Measurements from ENCODE around the gene ZNF619.
A peak's percentile ranks its signal among the peaks of the same experiment; 100 is the strongest.
"Not testable (repeated sequence)": the region's sequence is repeated elsewhere in the genome, so short reads cannot be mapped to it uniquely, and the experiment has no call there.

The ZNF619 gene

DNA sequence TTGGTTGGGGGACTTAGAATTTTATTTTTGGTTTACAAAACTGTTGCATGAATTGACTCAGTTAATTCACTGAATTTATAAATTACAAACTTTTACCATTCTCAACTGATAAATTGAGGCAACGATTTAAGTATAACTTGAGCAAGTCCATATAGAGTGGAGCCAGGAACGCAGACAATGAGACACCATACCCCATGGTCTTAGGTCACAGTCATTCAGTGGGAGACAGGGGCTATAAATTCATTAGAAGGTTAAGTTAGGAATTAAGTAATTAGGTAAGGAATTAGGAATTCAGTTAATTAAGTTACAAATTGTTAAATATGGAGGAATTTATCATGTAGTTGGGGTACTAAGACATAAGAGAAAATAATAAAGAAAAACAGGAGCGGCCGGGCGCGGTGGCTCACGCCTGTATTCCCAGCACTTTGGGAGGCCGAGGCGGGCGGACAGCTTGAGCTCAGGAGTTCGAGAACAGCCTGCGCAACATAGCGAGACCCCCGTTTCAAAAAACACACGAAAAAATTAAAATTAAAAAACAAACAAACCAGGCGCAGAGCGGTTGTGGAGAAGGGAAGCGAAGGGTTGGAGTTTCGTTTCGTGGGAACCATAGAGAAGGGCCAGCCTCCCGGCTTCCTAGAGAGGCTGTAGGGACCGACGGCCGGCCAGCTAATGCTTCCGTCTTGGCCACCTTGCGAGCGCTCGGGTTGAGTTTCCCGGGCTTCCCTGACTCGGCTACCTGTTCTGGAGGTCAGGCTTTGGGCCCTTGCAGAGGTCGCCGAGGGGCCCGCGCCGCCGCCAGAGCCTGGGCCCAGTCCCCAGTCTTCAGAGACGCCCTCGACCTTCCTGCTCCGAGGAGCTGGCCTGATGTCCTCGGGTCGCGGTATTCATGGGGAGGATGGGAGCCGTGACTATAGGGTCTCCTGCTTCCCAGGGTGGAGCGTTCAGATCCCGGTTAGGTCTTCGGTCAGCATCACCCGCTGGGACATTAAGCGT, at the start of gene ZNF619:
Gene ZNF619, plus strand, starts transcription at position 645 of the 993 bp plus-strand sequence. CDS start 858 bp downstream, outside the sequence.
- DNase-seq (ENCODE audit: low read depth in 2 of 2), result peak in 1 of 2 donors; percentile 24

DNA sequence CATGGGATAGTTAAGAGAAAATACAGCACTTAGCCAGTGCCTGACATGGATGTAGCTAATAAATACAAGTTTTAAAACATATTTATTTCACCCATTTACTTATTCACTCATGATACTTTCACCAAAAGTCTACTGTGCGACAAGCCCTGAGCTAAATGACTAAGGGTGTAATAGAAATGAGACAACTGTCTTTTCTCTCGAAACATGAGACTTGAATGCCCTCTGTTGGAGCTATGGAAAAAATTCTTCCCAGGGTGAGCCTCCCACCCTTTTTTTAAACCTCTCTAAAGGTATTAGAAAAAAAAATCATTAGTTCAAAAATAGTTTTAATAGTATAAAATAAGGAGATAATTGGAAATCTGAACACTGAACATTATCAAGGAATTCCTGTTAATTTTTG, 44.1 kb upstream of the ZNF619 start:
- no peak for DNase-seq (ENCODE audit: low read depth in 2 of 2)

DNA sequence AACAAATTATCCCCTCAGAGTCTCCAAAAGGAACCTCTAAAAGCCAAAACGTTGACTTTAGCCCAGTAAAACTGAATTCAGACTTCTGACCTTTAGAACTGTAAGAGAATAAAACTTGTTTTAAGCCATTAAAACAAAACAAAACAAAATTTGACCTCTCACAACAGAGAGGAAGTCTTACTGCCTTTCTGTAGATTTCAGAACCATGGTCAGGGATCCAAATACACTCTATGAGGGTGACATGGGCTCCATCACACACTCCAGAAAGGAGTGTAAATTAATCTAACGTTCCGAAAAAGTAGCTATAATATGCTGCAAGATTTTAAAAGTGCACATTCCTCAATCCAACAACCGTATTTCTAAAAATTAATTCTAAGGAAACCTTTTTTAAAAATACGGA, 39.0 kb upstream of the ZNF619 start:
- no peak for DNase-seq (ENCODE audit: low read depth in 2 of 2)

DNA sequence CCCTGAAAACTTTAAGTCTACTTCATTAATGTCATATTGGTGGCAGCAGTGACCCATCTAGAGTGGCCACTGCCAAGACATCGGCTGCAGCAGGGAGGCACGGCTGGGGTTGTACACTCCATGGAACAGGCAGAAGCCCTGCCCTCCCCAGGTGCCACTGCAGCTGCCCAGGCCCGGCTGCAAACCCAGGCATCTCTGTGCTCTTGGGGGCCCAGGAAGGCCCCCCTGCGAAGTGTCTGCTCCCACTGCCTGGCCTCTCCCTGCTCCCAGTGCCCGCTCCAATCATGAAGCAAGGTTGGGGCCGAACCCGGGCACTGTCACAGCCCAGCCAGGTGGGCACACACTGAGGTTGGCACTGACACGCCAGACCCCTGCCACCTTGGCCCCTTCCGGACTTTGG, 31.9 kb upstream of the ZNF619 start:
- no peak for DNase-seq (ENCODE audit: low read depth in 2 of 2)

DNA sequence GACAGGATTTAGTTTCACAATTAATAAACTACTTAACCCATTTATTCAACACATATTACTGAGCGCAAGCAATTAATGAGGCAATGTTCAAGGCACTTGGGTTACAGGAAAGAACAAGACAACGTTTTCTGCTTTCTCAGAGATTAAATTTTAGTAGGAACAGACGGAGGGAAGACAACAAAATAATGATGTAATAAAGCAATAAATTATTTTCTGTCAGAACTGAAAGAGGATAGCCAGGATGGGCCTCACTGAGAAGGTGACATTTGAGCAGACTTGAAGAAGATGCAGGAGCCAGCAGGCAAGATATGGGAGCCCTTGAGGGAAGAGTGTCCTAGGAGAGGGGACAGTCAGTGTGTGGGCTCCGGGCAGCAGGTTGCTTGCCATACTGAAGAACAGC, 31.0 kb upstream of the ZNF619 start:
- DNase-seq (ENCODE audit: low read depth in 2 of 2), result no peak

DNA sequence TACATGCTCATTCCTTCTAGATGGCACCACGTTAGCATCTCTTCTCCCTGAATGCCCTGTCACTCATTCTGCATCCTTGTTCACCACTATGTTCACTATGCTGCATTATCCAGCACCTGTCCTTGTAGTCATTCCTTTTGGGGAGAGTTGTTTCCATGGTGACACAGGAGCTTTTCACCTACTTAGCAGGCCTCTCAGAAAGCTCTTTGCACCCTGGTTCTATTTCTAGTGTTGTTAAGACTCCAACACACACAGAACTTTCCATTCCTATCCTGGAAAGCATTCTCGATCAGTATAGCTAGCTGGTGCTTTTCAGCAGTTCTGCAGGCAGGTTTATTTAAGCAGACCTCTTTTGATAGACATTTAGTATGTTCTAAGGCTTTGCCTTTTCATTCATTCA, 26.5 kb upstream of the ZNF619 start:
- no peak for DNase-seq (ENCODE audit: low read depth in 2 of 2)

DNA sequence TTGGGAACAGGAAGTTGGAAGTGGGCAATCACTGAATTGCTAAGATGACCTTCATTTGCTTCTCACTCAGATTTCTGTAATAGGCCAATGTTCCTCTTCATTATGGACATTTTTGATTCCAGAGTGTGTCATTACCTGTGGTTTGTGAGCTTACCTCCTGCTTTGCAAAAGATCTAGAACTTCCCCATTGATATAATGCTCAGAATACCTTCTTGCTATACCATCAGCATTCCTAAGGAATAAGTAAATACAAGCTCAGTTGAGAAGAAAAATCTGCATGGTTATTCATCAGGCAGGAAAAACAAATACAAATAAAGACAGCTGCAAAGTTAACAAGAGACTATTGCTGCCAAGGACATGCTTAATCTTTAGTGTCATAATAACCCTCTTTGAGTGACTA, 25.4 kb upstream of the ZNF619 start:
- no peak for DNase-seq (ENCODE audit: low read depth in 2 of 2)

DNA sequence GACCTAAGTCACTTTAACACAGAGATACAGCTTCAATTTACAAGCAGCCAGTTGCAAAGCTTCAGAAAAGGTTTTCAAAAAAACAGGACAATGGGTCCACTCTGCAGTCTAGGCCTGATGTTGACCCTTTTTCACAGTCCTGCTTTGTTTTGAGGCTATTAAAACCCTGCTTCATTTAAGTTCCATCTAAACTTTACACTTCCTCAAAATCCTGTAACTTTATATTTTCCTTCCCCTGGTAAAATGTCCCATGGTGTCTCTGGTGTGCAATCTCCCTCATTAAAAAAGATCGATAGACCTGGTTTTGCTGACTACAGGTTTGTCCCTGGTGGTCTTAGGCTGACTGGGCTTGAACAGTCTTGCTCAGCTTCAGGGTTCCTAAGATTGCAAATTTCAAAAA, 24.9 kb upstream of the ZNF619 start:
- no peak for DNase-seq (ENCODE audit: low read depth in 2 of 2)

DNA sequence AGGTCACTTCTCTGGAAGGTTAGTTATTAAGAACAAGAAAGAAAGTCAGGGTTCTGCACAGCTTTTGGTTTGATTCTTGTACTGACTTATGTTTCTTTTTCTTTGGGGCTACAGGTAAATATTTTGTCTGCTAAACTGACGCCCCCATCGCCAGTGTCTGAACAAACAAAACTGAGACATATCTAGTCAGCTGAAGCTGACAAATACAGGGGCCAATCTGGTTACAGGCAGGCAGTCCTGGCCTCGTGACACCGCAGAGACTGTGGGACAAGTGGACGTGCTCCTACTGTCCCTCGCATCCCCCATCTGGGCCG, 24.4 kb upstream of the ZNF619 start:
- DNase-seq (ENCODE audit: low read depth in 2 of 2), result no peak

DNA sequence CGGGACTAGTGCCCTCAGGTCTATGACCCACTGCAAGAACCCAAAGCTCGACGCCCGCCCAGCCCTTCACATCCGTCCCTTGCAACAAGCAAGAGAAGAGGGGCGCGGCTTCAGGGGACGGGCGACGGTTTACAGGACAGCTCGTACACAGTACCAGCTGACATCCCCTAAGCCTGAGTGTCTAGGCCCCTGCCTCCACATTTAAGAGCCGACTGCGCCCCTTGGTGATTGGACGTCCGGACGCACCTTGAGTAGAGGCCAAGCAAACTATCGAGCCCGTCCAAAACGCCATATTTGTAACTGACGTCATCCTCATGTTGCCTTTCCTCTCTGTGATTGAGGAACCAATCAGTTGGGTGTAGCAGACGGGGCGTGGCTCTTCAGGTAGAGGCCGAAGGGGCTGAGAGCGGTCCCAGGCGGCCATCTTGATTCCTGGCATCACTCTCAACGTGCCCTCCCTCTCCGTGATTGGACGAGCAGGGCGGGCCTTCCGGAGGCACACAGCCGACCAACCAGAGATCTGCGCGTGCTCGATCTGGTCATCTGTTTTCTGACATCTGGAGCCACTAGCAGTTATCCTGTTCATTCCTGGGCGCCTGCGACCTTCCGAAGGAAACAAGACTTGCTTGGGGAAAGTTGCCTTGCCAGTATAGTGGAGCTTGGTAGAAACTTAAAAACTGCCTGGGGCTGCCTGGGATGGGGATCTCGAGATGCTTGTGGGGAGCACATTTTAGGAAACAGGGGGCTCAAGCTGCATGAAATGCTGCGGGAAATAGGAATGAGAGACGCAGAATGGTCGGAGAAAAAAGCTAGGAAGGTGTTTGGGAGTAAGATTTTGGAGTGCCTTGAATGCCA, 23.8 kb upstream of the ZNF619 start:
- DNase-seq (ENCODE audit: low read depth in 2 of 2), result peak; percentile 88 to 94

DNA sequence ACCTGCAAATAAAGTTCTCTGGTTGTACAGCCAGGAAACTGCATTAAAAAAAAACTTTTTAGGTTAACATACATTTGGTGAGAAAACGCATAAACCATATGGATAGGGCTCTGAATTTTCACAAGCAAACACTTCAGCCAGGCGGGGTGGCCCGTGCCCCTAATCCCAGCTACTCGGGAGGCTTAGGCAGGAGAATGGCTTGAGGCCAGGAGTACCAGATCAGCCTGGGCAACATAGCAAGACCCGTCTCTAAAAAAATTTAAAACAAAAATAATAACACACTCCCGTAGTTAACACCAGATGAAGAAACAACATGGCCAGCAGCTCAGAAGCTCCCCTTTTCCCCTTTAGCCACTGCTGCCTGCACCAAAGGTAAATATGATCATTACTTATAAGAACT, 23.0 kb upstream of the ZNF619 start:
- no peak for DNase-seq (ENCODE audit: low read depth in 2 of 2)

DNA sequence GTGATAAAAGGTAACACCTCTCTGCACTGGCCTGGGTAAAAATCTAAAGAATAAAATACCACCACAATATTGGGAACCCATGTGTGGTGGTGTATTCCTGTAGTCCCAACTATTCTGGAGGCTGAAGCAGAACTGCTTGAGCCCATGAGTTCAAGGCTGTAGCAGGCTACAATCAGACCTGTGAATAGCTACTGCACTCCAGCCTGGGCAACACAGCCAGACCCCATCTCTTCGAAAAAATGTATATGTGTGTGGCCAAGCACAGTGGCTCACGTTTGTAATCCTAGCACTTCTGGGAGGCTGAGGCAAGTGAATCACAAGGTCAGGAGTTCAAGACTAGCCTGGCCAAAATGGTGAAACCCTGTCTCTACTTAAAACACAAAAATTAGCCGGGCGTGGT, 21.6 kb upstream of the ZNF619 start:
- DNase-seq (ENCODE audit: low read depth in 2 of 2), result no peak

DNA sequence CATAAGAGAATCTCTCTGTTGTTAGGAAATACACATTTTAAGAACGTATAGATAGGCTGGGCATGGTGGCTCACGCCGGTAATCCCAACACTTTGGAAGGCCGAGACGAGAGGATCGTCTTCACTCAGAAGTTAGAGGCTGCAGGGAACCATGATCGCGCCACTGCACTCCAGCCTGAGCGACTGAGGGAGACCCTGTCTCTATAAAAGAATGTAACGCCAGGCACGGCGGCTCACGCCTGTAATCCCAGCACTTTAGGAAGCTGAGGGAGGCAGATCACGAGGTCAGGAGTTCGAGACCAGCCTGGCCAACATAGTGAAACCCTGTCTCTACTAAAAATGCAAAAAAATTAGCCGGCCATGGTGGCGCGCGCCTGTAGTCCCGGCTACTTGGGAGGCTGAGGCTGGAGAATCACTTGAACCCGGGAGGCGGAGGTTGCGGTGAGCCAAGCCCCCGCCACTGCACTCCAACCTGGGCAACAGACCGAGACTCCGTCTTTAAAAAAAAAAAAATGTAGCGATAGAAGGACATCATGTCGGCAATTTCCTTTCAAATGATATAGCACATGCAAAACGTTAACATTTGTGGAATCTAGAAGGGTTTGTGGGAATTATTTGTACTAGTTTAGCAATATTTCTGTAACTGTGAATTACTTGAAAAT, 20.5 kb upstream of the ZNF619 start:
- DNase-seq (ENCODE audit: low read depth in 2 of 2), result no peak

DNA sequence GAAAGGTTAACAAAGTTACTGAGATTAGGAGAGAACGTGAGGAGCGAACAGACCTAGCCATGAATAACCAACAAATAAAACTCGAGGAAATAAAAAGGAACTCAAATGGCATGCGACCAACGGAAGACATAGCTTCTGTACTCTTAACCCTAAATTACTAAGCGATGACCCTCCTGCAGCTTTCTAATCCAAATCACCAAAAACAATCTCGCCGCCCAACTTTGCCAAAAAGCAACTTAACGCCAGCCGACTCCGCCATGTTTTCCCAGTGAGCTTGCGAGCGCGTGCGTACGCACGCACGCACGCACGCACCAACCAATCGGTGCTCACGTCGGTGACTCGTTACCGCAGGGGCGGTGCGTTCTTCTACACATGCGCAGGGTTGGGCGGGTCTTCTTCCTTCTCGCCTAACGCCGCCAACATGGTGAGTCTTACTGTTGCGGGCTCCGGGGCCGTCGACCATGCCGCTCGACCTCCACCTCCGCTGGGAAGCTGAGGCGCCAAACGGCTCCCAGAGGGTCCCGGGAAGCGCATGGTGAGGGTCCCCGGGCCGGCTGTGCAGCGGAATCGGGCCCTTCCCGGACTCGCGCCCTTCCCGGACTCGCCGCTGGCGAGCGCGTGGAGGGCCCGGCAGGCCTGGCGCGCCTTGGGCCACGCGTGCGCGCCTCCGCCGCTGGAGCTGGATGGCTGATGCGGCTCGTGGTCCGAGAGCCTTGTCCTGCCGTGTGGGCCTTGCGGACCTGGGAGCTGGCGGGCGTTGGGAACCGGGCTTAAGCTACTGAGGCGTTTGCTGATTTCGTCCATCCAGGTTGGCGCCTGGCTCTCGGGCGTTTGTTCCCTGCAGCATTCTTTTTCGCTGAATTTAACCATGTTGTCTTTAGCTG, 19.7 kb upstream of the ZNF619 start, which contains the start of gene RPL14:
Gene RPL14, plus strand, starts transcription at position 400 of the 884 bp plus-strand sequence. Its CDS starts 133 bp downstream, at position 533.
- DNase-seq (ENCODE audit: low read depth in 2 of 2), result peak; percentile 90 to 91

DNA sequence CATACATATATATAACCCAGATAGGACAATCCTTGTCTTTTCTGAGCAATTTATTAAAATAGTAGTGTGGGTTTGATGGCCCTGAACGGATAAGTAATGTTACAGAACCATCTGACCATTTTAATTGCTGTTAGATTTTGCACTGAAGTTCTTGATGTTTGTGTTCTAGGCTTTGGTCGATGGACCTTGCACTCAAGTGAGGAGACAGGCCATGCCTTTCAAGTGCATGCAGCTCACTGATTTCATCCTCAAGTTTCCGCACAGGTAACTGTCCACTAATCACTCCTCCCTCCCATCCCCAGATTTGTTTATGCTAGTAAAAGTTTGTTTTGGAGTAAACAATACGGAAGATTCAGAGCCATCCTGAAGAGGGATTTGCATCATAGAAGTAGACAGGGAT, 18.4 kb upstream of the ZNF619 start:
- DNase-seq (ENCODE audit: low read depth in 2 of 2), result no peak

DNA sequence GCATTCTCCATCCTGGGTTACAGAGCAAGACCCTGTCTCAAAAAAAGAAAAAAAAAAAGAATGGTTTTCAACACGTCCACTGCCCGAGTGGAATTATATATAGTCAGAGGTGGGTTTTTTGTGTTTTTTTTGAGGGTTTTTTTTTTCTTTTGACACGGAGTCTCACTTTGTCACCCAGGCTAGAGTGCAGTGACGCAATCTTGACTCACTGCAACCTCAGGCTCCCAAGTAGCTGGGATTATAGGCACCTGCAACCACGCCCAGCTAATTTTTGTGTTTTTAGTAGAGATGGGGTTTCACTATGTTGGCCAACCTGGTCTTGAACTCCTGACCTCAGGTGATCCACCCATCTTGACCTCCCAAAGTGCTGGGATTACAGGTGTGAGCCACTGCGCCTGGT, 16.4 kb upstream of the ZNF619 start:
- not testable (repeated sequence) for DNase-seq (ENCODE audit: low read depth in 2 of 2)

DNA sequence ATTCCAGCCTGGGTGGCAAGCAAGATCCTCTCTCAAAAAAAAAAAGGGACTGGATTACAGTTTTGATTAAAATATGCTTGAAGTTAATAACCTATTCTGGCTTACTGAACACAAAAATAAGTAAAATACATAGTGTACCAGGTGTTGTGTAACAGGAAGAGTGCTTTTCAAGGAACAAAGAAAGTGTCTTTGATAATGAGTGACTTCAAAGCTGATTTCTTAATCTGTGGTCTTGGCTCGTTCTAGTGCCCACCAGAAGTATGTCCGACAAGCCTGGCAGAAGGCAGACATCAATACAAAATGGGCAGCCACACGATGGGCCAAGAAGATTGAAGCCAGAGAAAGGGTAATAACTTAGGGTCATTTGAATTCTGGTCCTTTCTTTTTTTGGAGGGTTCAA, 15.8 kb upstream of the ZNF619 start:
- no peak for DNase-seq (ENCODE audit: low read depth in 2 of 2)

DNA sequence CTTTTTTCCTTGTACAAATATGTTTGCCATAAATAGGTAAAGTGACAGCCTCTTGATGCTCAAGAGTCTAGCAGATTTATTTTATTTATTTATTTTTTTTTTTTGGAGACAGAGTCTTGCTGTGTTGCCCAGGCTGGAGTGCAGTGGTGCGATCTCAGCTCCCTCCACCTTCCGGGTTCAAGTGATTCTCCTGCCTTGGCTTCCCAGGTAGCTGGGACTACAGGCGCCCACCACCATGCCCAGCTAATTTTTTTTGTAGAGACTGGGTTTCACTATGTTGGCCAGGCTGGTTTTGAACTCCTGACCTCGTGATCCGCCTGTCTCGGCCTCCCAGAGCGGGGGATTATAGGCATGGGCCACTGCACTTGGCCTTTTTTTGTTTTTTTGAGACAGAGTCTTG, 14.1 kb upstream of the ZNF619 start:
- DNase-seq (ENCODE audit: low read depth in 2 of 2), result not testable (repeated sequence)

DNA sequence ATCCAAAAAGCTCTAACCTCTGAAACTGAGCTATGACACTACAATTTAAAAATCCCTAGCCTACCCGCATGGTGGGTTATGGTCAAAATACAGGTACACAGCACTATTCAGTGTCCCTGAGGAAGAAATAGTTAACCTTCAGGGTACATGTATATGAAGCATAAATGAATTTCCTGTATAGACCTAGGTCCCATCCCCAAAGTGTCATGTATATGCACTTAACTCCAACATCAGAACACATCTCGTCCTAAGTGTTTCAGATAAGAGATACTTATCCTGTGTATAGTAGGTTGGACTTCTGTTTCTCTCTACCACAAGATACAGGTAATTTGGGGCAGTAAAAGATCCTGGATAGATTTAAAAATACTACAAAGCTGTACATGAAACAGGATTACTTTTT, 13.3 kb upstream of the ZNF619 start:
- no peak for DNase-seq (ENCODE audit: low read depth in 2 of 2)

DNA sequence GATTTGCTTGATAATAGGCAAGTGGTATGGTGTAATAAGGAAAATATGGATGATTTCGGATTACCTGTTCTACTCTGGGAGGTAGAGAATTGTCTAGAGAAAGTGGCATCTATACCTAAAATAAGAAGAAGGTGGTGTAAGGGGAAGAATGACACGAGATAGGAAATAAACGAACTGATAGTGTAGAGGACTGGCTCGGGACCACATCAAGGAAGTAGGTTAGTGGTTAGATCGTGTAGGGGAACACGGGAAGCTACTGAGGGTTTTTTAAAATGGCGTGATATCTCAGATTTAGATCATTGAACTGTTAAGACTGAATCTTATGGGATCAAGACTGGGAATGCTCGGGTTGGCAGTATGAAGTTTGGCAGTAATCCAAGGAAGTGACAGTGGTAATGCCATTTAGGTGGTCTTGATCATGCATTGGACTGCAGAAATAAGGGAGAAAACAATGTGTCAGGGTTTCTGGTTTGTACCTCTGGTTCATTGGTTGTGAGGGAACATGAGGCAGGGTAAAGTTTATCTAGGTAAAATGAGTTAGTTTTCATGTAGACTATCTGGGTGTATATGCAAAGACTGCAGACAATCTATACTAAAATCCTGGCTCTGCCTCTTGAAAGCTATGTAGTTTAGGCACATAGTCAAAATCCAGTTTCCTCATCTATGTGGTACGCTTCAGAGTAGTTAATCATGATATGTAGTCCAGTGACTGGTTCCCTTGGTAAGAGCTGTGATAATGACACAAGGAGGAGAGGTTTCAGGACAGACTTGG, 12.4 kb upstream of the ZNF619 start:
- DNase-seq (ENCODE audit: low read depth in 2 of 2), result no peak

DNA sequence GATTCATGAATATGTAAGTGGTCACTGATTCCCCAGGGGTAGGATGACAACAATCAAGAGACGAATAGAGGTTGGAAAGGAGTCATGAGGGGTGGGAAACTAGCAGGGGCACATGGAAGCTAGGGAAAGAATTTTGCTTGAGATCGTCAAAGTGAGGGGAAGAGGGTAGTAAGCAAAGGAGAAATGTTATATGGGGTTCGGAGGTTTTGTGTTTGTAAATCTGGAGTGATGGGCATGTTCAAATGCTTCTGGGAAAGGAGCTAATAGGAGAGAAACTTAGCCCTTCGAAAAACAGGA, 11.9 kb upstream of the ZNF619 start:
- DNase-seq (ENCODE audit: low read depth in 2 of 2), result no peak
